ENCODE measurements around the gene KCTD3.

DNA sequence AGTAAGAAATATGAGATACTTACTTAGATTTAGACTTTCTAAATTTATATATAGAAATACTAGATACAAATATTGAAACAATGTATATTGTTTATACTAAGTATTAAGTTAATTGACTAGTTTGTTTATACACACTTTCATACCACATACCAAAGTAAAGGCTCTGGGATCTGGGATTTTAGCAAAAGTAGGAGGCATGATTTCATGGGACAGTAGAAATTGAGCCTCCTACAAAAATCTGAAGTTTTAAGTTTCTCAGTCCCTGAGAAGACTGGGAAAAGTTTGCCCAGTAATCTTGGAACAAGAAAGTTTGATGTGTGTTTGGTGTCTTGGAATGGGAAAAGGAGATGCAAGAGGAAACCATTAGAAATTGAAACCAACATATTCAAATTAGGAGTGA lies 30.9 kb downstream of the KCTD3 start:
- TF ChIP-seq CTCF (IDR thresholded peaks at IDR 0.05) = no peak
- no peak for TF ChIP-seq POLR2A (IDR thresholded peaks at IDR 0.05)

All from right lobe of liver (tissue), 4 donors.